GM18867 (cell line): ENCODE results near the gene VPS26B.
A peak's percentile ranks its signal among the peaks of the same experiment; 100 is the strongest.

Experiments
- ATAC-seq: cut with Tn5 transposase; IDR thresholded peaks from one replicate; pipeline ENCODE4 v1.9.1; 2021; ENCODE audit warnings: mild to moderate bottlenecking, moderate library complexity; ENCODE audit not compliant: unreplicated experiment

The VPS26B gene

DNA sequence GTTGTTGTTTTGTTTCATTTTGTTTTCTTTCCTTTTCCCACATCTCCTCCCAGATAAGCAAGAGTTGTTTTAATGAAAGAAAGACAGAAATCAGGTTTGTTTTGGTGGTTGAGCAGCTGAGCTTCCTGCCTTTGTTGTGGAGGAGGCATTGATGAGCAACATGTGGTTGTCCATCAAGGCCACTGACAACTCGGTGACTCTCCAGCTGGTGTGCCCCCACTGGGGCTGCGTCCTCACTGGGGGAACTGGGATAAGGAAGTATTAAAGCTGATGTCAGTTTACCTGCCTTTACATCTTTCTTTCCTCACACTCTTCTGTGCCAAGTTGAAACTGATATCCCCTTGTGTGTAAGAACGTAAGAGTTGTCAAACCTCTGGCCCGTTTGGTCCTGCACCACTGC, 5.9 kb downstream of the VPS26B start:
- ATAC-seq: no peak

DNA sequence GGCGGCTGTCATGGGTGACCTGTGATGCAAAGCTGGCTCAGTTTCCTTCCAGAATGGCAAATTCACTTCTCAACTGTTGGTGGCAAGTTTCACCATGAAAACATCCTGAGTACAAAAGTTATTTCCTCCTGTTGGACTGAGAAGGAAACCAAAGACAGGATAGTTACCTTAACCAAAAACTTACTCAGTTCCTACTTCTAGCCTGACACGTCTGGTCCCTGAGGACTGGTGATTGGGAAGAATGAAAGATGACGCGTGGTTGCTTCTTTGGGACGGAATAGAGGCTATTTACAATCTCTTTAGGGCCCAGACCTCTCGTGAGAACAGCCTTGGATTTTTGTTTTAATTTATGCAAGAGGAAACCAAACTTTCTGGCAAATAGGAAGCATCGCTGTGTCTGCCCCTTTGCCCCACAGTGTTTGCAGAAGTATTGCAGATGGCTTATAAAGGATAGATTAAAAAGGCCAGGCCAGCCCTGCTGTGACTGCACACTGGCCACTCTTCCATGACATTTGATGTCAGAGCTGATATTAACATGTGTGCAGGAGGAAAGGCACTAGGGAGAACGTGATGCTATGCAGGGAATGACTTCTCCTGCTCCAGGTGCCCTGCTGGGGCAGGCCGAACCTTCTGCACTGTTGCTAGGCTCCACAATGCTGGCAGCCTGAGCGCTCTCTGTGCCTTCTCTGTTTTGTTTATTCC, 7.6 kb downstream of the VPS26B start:
- ATAC-seq: no peak

DNA sequence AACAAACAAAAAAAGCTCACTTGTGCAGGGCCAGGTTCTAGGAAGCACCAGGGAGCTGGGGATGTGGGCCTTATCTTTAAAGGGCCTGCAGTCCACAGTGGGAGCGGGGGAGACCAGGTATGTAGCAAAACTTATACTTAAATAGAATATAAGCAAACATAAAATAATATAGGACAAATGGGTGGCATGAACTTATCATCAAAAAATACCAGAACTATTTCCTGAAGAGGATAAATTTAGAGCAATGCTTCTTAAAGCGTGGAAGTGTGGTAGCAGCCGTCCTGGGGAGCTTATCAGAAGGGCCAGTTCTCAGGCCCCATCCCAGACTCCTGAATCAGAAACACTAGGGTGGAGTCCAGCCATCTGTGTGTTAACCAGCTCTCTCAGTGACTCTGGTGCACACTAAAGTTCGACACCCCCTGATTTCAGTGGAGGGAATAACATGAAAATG, 9.3 kb downstream of the VPS26B start:
- no peak for ATAC-seq

DNA sequence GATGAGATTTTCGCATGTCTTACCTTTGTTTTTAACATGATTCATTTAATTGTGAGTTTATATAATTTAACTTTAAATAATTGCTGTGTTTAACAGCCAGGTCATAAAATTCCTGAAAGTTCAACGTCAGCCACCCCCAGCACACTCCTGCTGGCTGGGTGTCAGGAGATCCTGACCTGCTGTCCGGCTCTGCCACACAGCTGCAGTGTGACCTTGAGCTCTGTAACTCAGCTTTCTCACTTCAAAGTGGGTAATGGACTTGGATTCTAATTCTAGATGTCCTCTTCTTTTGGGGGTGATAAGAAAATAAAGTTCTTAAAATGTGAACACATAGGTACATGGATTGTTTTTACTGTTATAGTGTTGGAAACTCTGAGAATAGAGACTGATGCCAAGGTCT, 10.9 kb downstream of the VPS26B start:
- ATAC-seq: no peak

DNA sequence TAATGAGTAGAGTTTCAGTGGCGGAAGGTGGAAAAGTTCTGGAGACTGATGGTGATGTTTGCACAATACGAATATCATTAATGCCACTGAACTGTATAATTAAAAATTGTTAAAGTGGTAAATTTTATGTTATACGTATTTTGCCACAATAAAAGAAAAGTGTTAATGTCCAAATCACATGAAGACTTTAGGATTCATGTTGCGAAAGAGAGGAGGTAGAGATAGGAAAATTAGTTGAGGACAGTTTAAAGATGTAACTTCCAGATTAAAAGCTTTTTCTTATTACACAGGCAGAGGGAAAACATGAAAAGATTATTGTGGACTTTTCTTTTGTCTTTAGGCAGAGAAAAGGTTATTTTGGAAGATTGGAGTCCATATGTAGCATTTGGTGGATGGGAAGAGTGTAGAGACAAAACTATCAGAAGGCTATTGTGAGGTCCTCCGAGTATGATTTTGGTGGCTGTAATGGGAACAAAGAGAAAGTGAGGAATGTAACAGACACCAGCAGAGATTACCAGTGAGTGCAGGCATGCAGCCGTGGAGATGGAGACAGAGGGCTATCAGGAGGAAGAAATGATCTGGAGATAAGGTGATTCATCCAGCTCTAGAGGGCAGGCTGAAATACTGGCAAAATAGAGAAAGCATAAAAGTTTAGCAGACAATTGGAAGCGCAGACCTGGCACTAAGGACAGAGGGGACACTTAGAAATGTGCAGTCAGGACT, 12.5 kb downstream of the VPS26B start:
- no peak for ATAC-seq

DNA sequence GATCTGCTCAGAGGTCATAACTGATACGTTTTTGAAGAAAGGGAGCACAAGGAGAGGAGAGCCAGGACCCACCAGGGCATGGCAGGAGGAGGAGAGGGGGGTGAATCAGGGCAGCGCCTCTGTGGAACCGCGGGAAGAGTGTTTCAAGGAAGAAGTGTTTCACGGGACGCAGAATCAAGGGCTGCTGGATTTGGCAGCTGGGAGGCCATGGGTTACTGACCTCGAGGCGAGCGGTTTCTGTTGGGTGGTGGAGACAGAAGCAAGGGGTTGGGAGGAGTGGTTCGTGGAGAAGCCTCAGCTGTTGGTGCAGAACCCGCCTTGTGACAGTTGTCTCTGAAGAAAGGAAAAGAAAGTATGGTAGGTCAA, 13.1 kb downstream of the VPS26B start:
- ATAC-seq: no peak

DNA sequence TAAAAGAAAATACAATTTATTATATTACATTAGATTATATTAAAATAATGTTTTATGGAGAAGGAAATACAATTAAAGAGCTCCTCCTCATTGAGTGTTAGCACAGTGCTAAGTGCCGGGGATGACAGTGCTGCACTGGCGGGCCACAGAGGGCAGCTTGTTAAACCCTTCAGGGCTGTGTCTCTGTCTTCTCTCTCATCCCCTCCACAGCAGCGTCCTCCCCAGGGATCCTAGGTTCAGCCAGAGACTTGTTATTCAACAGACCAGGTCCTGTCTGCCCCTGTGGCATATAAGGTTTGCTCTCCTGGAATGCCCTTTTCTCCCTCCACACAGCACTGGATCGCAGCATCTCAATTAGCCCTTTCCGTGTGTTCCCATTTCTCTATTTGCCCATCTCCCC, 14.5 kb downstream of the VPS26B start:
- ATAC-seq: no peak

DNA sequence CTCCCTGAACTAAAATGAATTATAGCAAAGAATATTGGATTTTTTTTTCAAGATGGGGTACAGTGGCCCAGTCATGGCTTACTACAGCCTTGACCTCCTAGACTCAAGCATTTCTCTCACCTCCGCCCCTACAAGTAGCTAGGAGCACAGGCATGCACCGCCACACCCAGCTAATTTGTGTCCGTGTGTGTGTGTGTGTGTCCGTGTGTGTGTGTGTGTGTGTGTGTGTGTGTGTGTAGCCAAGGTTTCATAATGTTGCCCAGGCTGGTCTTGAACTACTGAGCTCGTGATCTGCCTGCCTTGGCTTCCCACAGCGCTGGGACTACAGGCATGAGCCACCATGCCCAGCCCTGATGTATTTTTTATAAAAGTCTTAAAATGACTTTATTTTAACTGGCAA, 16.1 kb downstream of the VPS26B start:
- no peak for ATAC-seq

DNA sequence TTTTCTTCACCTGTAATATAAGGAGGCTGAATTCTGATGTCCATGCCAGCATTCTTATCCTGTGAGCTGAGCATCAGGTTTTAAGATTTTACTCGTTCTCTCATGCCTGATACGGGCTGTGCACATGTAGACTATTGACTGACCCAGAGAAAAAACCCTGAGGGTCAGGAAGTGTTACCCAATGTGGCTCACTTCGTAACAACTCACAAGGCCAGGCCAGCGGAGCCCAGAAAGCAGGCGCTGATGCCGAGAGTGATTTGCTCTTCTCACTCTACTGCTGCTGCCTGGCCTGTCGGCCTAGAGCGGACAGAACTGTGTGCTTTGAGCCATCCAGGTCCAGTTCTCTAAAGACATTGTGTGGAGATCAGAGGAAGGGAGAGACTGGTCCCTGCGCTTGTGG, 17.9 kb downstream of the VPS26B start:
- no peak for ATAC-seq

DNA sequence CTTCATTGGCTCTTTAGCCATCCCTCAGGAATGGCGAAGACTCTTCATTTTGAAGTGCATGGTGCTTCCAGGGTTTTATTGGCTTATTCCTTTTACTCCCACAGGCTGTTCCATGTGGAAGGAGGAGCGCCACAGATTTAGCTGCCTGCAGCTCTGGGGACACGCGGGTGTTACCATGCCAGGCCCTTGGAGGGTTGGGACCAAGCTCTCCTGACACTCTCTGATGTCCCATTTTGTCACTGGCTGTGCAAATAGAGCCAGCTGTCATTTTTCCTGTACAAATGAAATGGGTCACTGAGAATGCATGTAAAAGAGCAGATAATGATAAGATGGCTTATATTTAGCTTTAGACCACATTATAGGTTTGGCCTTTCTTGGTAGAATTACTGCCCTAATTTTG, 19.4 kb downstream of the VPS26B start:
- ATAC-seq: no peak

DNA sequence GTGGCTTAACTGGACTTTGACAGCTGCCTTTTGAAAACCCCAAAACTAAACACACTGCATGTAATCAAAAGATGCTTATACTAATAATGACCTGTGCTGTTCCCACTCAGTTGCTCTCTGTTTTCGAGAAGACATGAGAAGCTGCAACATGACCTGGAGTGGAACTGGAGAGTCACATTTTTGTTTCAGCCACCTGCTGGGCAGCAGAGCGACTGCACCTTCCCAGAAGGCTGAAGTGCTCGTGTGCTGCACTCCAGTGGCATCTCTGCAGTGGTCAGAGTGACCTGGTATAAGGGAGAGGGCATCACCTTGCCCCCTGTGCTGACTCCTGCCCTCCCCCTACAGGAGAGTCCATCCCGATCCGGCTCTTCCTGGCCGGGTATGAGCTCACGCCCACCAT, 20.1 kb downstream of the VPS26B start:
- peak; percentile 86 for ATAC-seq

DNA sequence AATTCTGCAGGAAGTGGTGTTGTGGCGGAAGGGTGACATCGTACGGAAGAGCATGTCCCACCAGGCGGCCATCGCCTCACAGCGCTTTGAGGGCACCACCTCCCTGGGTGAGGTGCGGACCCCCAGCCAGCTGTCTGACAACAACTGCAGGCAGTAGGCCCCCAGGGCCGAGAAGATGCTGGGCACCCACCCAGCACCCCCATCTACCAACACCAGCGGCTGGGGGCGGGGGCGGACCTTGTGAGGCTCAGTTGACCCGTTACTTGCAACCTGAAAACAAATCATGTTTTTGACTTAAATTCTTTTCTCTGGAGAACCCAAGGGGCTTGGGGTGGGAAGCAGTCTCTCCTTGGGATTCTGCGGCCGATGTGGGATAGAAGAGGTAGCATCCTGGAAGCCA, 21.0 kb downstream of the VPS26B start:
- no peak for ATAC-seq

DNA sequence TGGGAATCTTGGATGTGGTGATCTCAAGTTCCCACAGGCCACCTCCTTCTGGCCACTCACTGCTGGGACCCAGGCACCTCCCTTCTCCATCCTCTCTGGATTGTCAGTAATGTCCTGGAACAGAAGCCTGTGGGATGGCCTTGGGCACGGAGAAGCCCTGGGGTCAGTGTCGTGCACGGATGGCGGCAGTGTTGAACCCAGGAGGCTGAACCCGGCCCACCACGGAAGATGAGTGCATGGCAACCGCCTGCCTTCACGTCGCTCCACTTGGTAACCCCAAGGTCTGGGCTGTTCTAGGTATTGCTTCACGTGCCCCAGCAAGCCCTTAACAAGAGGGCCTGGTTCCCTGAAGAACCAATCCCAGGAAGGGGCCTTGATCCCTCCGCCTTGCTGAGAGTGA, 21.6 kb downstream of the VPS26B start:
- ATAC-seq: no peak

DNA sequence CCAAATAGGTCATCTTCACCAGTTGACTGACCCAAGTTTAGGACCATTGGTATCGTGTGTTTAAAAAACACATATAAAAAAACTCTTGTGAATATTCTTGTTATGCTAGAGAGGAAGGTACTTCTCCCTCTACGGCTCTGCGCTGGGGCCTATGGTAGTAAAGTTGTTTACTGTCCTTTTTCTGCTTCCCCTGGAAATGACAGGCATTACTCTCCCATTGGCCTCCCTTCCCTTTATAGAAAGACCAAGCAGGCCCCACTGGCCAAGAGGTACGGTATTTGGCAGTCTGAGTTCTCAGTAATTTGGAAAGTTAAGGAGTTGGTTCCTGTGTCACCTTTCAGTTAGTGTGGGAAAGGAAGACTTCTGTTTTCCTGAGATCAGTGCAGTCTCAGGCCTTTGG, 22.2 kb downstream of the VPS26B start:
- ATAC-seq: no peak

DNA sequence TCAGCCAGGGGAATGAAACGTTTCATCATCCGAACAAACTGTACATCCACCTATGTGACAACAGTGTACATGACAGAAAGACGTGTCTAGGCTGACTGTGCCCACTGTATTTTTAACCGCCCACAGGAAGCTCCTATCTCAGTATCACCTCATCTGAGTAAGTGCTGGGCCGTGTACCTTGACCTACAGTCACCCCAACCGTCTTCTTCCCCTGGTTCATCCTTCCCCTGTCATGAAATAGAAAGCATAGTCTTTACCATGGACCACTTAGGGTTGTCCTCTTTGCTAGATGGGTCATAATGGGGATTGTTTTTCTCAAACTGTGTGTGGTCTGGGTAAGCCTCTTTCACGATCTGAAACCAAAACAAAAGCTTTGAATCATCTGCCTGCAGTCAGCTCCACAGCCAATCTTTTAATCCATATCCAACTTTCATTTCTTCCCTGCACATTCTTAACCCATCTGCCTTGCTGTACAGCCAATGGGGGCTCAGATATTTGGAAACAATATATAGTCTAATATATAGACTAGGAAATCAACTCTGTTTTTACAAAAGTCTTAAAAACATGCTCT, 24.5 kb downstream of the VPS26B start:
- ATAC-seq: no peak

DNA sequence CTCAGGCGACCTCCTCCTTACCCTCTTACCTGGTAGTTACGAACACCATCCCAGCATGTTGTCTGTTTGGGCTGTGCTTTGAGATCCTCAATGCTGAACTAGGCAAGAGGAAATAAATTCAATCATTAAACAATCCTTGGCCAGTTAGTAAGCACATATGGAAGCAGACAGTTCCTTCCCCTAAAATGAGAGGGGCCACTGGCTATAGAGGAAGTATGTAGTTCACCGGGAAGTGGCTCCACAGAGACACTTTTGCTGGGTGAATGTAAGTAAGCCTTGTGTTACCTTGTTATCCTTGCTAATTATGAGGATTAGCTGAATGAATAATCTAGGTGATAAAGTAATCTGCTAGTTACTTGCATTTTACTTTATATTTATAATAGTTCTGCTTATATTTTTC, 25.8 kb downstream of the VPS26B start:
- ATAC-seq: no peak

DNA sequence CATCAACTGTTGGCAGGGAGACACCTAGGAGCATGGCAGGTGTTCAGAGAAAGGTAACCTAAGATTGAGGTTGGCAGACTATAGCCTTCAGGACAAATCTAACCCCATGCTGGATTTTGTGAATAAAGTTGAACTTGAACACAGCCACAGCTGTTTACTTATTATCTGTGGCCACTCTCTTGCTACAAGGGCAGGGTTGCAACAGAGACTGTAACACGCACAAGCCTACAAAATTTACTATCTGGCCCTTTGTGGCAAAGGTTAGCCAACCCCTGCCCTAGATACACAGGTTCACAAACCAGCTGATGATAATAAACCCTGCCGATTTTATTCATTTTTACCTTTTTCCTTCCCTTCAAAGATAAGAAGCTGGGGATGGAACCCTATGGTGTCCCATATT, 26.2 kb downstream of the VPS26B start:
- no peak for ATAC-seq

DNA sequence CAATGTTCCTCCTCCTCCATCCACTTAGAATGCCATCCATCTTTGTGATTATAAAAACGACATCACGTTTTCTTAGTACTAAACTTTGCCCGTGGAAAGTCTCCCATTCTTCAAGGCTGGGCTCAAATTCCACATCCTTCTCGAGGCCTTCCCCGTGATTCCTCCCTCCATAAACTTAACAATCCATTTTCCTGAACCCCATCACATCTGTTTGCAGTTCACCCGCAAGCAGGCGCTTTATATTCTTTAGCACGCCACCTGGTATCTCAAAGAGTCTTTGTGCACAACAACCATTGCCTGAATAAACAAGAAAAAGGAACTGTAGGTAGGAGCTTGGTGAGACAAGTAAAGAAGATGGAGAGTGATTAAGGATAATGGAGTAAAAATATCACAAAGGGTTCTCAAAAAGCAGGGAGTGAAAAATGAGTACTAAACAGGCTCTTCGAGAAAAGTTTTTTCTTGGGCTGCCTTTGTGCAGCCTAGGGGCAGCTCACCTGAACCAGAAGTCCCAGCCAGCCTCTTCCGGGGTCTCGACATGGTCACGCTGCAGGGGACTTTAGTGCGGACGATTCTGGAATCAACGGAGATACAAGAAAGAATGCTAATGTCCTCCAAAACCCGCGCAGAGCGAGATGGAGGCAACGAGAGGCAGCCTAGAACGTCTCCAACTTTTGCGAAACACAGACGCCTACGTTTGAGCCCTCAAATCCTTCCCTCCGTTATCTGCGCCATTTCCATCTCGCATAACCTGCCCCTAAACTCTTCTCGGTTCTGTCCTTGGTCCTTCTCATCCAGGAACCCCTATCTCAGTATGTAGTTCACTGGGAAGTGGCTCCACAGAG, 28.1 kb downstream of the VPS26B start:
- no peak for ATAC-seq

DNA sequence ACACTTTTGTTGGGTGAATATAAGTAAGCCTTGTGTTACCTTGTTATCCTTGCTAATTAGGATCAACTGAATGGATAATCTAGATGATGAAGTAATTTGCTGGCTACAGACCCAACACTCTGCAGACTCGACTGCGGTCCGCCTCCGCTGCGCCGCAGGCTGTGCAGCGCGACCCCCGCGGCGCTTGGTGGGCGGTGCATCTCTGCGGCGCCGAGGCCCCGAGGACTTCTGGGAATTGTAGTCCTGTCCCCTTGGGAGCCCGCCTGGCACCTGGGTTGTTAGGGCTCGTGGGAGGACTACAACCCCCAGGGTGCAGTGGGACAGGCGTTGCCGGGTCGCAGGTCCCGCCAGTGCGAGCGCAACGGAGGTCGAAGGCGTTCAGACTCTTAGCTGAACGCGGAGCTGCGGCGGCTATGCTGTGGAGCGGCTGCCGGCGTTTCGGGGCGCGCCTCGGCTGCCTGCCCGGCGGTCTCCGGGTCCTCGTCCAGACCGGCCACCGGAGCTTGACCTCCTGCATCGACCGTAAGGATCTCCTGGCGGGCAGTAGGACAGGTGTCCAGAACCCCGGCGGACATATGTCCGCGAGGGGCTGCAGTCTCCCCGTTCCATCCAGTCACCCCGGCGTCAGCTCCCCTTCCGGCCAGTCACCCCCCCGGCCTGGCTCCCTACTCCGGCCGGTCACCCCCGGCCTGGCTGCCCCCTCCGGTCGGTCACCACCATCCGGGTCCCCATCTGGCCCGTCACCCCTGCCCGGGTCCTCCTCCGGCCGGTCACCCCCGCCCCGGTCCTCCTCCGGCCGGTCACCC, 28.9 kb downstream of the VPS26B start, which contains the start of the genes ACAD8 and THYN1:
Gene ACAD8, plus strand, starts transcription at position 381 of the 806 bp plus-strand sequence. Its CDS starts 33 bp downstream, at position 414.
Gene THYN1, minus strand, starts transcription at position 165 of the 806 bp plus-strand sequence. CDS start 470 bp downstream, outside the sequence.
- ATAC-seq: peak; percentile 99

DNA sequence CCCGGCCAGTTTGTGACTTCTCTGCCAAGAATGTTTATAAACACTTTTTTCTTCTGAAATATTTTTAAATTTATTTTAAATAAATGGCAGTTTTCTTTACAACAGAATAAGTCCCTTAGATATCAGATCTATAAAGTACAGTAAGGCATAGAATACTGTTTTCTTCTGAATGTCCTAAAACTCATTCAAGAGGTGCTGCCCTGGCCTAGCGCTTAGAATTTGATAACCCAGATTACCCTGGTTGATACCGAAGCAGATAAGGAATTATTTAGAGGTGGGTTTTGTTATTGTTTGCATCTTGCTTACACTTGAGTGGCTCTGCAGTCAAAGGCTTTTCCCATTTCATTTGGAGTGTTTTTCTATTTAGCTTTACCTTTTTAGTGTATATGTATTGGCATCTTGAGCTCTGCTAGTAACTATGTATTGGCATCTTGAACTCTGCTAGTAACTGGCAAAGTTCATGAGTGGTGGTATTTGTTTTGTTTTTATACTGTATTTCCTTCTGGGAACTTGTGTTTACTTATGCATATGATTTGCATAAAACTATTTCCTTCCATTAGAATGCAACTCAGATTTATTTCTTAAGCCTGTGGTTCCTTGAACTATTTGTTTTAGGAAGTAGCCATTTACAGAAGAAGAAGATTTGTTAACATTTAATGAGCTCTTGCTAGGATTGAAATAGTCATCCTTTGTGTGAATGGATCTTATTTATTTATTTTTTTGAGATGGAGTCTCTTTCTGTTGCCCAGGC, 30.1 kb downstream of the VPS26B start:
- no peak for ATAC-seq
